Panc1 (cell line): Measurements from ENCODE around the gene RCSD1.

ENCODE experiments used
- CTCF ChIP-seq: fragments of 450-650 bp; IDR thresholded peaks from 2 replicates; pipeline ENCODE4 v1.5.1; 2017; ENCODE audit warnings: mild to moderate bottlenecking
- POLR2AphosphoS5 ChIP-seq: IDR thresholded peaks from 2 replicates; pipeline ENCODE4 v1.6.1; 2012; ENCODE audit warnings: mild to moderate bottlenecking, low read depth, low read length, moderate library complexity
- TCF7L2 ChIP-seq: IDR thresholded peaks from 2 replicates; pipeline ENCODE4 v1.6.1; 2011; ENCODE audit warnings: mild to moderate bottlenecking, low read depth, low read length, inconsistent platforms

- TF ChIP-seq CTCF (no peak), POLR2AphosphoS5 (no peak), TCF7L2 (no peak)
Observed at GRCh38 chr1:167648252-167648849, 18.3 kb downstream of the RCSD1 start.
